NCI-H187 treated with DMSO at 0.1 percent for 48 hours (cell line): ENCODE measurements around the gene NKD1.
"Not testable (repeated sequence)": the region's sequence is repeated elsewhere in the genome, so short reads cannot be mapped to it uniquely, and the experiment has no call there.

Experiments used
- DNase-seq: peaks from one replicate; lab custom pipeline; 2025; lab: John Stamatoyannopoulos, UW

NKD1 gene

GRCh38 chr16:50578137-50578536 lies 29.9 kb downstream of the NKD1 start:
- DNase-seq = no peak

DNA sequence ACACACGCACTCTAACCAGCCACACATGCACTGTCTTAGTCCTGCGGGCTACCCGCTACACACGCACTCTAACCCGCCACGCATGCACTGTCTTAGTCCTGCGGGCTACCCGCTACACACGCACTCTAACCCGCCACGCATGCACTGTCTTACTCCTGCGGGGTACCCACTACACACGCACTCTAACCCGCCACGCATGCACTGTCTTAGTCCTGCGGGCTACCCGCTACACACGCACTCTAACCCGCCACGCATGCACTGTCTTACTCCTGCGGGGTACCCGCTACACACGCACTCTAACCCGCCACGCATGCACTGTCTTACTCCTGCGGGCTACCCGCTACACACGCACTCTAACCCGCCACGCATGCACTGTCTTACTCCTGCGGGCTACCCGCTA lies 31.2 kb downstream of the NKD1 start:
- DNase-seq = not testable (repeated sequence)

GRCh38 chr16:50580180-50580798 lies 32.1 kb downstream of the NKD1 start:
- no peak for DNase-seq

DNA sequence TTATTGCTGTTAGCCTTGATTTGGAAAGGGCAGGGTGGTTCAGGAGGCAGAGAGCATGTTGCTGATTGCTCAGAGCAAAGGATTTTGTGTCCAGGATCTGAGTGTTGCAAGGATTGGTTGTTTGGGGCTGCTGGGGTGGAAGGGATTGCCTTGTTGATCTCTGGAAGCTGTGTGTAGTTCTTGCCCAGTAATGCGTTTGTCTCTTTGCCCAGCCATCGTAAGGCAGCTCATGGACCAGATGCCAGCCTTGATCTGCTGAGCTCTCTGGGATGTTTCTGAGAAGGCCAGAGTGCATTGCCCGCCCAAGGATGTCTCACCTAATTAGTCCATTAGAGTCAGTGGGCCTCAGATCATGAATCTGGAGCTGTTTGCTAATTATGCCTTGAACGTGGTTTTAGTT lies 33.6 kb downstream of the NKD1 start:
- no peak for DNase-seq

DNA sequence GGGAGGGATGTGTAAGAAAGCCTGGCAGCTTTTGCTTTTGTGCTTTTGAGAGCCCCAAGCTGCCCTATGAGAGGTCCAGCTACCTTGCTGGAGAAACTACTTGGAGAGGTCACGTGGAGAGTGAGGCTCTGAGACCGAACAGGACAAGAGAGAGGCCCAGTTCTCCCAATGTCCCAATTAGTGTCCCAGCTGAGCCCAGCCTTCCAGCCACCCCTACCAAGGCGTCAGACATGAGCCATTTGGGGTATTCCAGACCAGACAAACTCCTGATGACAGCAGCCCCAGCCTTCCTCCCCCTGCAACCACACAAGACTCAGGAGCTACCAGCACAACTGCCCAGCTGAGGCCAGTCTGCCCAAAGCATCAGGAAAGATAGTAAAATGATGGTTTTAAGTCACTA lies 35.0 kb downstream of the NKD1 start:
- DNase-seq = no peak

DNA sequence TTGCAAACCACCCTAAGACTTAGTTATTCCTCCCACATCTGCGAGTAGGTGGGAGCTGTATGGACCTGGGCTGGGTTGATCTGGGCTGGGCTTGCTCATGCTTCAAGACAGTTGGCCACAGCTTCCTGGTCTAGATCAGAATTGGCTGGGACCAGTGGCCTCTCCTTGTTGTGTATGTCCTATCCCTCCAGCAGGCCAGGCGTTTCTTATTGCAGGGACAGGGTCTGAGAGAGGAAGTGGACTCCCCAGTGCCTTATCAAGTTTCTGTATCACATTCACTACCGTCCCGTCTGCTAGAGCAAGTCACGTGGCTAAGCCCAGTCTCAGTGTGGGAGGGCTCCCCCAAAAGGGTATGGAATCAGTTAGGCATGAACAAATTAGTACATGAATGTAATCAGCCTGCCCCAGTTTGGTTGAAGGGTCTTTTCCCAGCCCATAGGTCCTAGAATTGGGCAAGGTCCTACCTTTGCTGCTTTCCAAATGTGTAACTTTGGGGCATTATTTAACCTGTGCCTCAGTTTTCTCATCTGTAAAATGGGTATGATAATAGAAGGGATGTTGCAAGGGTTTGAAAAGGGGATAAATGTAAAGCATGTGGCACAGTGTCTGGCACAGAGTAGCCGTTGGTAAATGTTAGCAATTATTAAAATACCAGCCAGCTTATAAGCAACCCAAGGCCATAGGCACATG lies 36.0 kb downstream of the NKD1 start:
- DNase-seq = no peak

- DNase-seq = no peak
Observed at GRCh38 chr16:50585331-50585776, 37.2 kb downstream of the NKD1 start.

GRCh38 chr16:50587543-50587942 lies 39.3 kb downstream of the NKD1 start:
- DNase-seq = no peak

GRCh38 chr16:50588276-50588675 lies 40.1 kb downstream of the NKD1 start:
- DNase-seq = no peak

DNA sequence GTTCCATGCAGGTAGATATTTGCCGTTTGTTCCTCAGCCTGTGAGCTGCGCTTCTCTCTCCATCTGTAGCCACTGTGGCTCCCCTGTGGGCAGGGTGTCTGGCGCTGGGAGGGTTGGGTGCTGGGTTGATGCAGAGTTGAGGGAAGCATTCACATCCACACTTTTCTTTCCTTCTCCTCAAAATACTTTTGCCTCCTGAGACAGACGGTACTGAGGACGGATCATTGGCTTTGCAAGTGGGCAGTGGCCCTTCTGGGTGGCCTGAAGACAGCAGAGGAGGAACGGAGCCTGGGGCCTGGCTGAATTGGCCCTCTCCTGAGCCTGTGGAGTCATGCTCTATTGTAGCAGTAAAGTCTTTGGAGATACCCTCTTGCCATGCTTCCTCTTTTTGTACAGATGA lies 43.0 kb downstream of the NKD1 start:
- DNase-seq = no peak

- DNase-seq = no peak
Observed at GRCh38 chr16:50591800-50592771, 43.9 kb downstream of the NKD1 start.

DNA sequence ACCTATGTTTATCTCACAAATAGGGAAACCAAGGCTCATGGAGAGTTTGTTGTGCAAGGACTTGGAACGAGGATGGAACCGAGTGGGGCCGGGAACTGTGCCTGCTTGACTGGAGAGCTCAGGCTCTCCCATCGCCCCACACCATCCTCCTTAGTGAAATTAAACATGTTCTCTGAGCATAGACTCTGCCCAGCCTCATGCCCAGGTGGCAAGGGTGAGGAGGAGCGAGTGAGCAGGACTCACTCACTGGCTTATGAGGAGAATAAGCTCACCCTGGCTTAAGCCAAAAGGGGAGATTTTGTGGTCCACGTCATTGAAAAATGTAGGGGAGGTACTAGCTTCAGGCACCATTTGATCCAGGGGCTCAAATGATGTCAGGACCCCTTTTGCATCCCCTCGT lies 44.8 kb downstream of the NKD1 start:
- no peak for DNase-seq

DNA sequence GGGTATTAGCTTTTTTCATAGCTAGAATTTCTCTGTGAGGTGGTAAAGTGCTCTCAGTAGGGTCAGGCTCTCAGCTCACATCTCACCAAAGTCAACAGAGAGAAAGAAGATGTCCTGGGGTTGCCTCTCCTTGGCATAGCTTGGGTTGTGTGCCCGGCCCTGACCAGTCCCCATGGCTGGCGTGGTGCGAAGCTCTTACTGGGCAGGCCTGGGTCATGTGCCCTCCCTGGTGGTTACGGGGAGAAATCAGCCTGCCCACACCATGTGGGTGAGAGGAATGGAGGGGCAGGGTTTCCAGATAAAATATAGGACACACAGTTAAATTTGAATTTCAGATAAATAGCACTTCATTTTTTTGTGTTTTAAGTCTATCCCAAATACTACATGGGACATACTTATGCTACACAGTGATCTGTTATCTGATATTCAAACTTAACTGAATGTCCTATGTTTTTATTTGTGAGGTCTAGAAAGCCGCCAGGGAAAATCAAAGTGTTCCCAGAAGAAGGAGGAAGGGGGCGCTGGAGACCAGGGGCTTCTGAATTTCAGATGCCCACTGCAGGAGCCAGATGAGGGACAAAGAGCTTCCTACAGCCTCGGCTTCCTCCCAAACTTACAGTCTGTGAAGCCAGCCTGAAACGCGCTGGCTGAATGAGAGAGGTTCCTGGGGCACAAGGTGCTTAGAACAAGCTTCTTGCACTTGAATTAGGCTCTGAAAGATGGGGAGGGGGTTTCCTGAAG lies 45.4 kb downstream of the NKD1 start:
- DNase-seq = no peak

GRCh38 chr16:50594308-50595260 lies 46.4 kb downstream of the NKD1 start:
- no peak for DNase-seq

DNA sequence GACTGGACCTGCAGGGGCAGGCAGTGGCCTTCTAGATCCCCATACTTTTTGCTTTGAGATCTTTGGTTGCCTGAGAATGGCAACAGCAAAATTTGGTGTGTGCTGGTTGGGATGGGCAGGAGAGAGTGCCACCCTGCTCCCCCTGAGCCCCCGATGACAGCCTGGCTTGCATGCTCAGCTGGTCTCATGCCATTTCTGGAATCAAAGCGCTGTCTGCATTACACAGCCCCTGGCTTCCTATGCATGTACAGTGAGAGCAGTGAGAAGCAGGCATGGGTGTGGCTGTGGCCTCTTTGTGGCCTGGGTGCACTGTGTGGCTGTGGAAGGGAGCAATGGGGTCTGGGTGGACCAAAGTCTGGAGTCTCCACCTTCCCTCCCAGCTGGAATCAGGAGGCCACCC lies 47.7 kb downstream of the NKD1 start:
- DNase-seq = no peak

DNA sequence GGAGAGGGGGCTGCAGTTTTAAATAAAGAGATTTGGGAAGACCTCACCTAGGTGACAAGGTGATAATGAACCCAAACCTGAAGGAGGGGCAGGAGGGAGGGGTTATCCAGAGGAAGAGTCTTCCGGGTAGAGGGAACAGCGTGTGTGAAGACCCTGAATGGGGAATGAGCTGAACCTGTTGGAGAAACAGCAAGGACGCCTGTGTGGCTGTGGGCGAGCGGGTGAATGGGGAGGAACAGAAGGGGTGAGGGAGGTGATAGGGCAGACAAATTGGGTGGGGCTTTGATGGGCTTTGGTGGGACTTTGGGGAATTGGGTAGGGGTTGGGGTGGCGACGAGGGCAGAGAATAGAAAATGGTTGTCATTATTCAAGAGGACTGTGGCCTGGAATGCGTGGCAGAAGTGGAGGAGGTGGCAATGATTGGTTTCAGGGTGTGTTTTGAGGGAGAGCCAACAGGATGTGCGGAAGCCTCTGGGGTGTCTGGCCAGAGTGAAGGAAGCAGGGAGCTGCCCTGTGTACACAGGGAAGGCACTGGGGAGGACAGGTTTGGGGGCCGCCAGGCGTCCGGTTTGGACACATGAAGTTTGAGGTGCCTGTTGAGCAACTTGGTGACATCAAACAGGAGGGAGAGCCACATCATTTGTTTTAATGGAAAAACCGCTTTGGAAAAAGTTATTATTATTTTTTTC lies 48.7 kb downstream of the NKD1 start:
- DNase-seq = no peak

DNA sequence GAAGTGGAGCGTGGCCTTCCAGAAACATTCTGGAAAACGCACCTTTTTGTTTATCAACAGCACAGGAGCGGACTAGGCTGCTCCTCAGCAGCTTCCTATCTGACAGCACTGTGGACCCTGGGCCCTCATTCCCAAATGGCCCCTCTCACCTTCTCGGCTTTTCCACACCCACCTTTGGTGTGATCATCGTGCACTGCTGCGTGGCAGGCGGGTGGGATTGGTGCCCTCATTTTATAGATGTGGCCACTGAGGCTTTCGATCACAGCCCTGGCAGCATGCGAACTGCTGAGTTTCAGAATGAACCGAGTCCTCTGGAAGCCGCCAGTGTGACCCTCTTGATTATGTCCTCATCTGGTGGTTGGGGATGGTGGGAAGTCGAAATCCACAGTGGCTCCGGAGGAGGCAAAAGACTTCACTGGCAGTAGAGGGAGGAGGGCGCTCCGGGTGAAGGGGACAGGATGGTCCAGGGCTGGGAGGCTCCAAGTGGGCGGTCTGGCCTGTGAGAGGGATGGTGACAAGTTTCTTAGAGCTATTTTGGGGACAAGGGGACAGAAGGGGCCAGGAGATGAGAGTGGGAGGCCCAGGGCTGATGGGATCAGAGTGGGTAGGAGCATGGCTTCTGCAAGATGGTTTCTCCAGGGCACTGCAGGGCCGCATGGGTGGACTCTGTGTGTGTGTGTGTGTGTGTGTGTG lies 49.5 kb downstream of the NKD1 start:
- no peak for DNase-seq

GRCh38 chr16:50598256-50598894 lies 50.2 kb downstream of the NKD1 start:
- no peak for DNase-seq

DNA sequence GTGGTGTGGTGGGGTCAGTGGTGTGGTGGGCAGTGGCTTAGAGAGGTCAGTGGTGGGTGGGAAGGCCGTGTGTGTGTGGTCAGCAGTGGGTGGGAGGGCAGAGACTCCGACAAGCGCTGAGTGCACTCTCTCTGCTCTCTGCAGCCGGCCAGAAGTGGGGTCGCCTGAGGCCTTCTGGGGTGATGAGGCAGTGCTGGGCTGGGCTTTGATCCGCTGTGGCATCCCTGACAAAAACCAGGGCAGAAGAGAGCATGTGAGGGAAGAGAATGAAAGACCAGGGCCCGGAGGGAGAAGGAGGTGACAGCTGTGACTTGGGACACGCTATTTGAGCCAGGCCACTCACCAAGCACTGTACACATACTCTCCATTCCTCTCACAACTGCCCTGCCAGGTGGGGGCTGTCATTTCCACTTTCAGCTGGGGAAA lies 50.8 kb downstream of the NKD1 start:
- DNase-seq = no peak
